MM.1S (cell line): ENCODE data around the gene SNCAIP.

Experiments
- DNase-seq: peaks from one replicate; pipeline ENCODE4 v3.0.0-alpha.2; 2015
- H2AFZ ChIP-seq: fragments of 300-600 bp; sonication (generic); 2 replicates; pipeline ENCODE4 v1.6.0; 2016; ENCODE audit warnings: antibody characterized with exemption, low read length
- H3F3A ChIP-seq: fragments of 300-600 bp; sonication (generic); 2 replicates; pipeline ENCODE4 v1.6.1; 2016; ENCODE audit warnings: mild to moderate bottlenecking, antibody characterized with exemption, low read length, moderate library complexity, mixed read lengths; ENCODE audit not compliant: insufficient read depth
- H3K27ac ChIP-seq: fragments of 300-600 bp; sonication (generic); 2 replicates; pipeline ENCODE4 v1.5.1; 2016; ENCODE audit warnings: mild to moderate bottlenecking, low read length
- H3K27me3 ChIP-seq: fragments of 300-600 bp; sonication (generic); replicated peaks from 2 replicates; pipeline ENCODE4 v1.6.0; 2016; ENCODE audit warnings: low read length; ENCODE audit not compliant: insufficient read depth
- H3K36me3 ChIP-seq: fragments of 300-600 bp; sonication (generic); replicated peaks from 2 replicates; pipeline ENCODE4 v1.6.1; 2016; ENCODE audit warnings: mild to moderate bottlenecking, low read length, mixed read lengths; ENCODE audit not compliant: insufficient read depth
- H3K4me1 ChIP-seq: fragments of 300-600 bp; sonication (generic); 2 replicates; pipeline ENCODE4 v1.6.1; 2016; ENCODE audit warnings: low read length, mixed read lengths
- H3K4me2 ChIP-seq: fragments of 300-600 bp; sonication (generic); 2 replicates; pipeline ENCODE4 v1.6.0; 2016; ENCODE audit warnings: low read depth, low read length
- H3K4me3 ChIP-seq: fragments of 300-600 bp; sonication (generic); 2 replicates; pipeline ENCODE4 v1.5.1; 2016; ENCODE audit warnings: low read length, mixed read lengths
- H3K79me2 ChIP-seq: fragments of 300-600 bp; sonication (generic); 2 replicates; pipeline ENCODE4 v1.6.1; 2016; ENCODE audit warnings: mixed run types, low read length, mixed read lengths
- H3K9ac ChIP-seq: fragments of 300-600 bp; sonication (generic); 2 replicates; pipeline ENCODE4 v1.6.1; 2016; ENCODE audit warnings: low read length, mixed read lengths
- H3K9me2 ChIP-seq: fragments of 300-600 bp; sonication (generic); replicated peaks from 2 replicates; pipeline ENCODE4 v1.6.1; 2016; ENCODE audit warnings: mild to moderate bottlenecking, low read length, mixed read lengths; ENCODE audit not compliant: insufficient read depth
- H3K9me3 ChIP-seq: fragments of 300-600 bp; sonication (generic); replicated peaks from 2 replicates; pipeline ENCODE4 v1.6.1; 2016; ENCODE audit warnings: mild to moderate bottlenecking, low read length, mixed read lengths; ENCODE audit not compliant: insufficient read depth
- H4K20me1 ChIP-seq: fragments of 300-600 bp; sonication (generic); 2 replicates; pipeline ENCODE4 v1.6.1; 2016; ENCODE audit warnings: mild to moderate bottlenecking, low read length, moderate library complexity, mixed read lengths; ENCODE audit not compliant: insufficient read depth
- CTCF ChIP-seq: fragments of 300-600 bp; sonication (generic); IDR thresholded peaks from 2 replicates; pipeline ENCODE4 v1.5.1; 2016; ENCODE audit warnings: antibody characterized with exemption, low read length, mixed read lengths
- EZH2 ChIP-seq: fragments of 300-600 bp; sonication (generic); optimal IDR thresholded peaks from 2 replicates; pipeline ENCODE3; 2017; ENCODE audit warnings: low read depth, mild to moderate bottlenecking, antibody characterized with exemption, low read length, mixed read lengths
- EZH2phosphoT487 ChIP-seq: fragments of 300-600 bp; sonication (generic); IDR thresholded peaks from 2 replicates; pipeline ENCODE4 v1.6.1; 2018; ENCODE audit warnings: antibody characterized with exemption, low read length

Gene SNCAIP

GRCh38 chr5:122413722-122414121 lies 101.7 kb downstream of the SNCAIP start:
- Histone ChIP-seq H3K27me3 (no peaks in the 10 kb centered on the region), H3K36me3 (no peaks in the 10 kb centered on the region), H3K4me1 (peaks cover 6% of the 10 kb centered on the region), H3K4me2 (no peak overlapping the region), H3K9ac (no peak overlapping the region), H2AFZ (no peak overlapping the region), H3K9me3 (no peaks in the 10 kb centered on the region), H3K4me3 (no peak overlapping the region), H4K20me1 (no peaks in the 10 kb centered on the region), H3K9me2 (no peaks in the 10 kb centered on the region), H3K27ac (no peak overlapping the region), H3F3A (0 out of 2 replicates have a peak, but pooled peaks cover 6% of the 10 kb centered on the region), H3K79me2 (no peaks in the 10 kb centered on the region)
- DNase-seq: peak; percentile 17
- TF ChIP-seq CTCF (no peak), EZH2phosphoT487 (no peak), EZH2 (no peak)

DNA sequence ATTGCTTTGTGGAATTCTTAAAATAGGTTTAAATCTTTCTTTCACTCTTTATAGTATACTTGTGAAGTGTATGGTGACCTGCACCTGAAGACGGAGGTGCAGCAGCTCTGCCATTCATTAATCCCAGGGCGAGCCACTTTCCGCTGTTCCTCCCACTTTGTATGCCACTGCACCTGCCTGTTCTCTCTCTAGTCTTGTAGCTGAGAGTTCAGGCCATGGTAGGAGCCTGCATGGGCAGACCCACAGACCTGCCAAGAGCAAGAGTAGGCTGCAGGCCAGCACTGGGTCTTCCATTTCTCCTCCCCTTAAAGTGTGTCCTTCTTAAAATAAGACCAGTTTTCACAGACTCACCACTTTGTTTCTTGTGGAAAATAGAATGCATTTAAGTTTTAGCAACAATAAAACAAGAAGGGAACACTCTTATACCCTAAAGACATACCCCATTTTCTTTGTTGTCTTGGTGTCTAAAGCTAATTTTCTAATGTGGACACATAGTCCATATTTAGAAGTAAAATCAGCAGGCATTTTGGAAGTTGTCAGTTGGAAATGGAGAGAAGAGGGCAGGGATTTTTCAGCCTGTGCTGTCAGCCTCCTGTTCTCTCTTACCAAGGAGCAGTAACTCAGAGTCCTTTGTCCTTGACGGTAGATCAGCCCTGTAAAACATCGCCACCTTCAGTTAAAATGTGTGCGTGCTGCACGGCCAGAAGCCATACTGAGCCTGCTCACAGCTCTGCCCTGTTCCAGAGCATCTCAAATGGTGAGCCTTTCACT lies 103.2 kb downstream of the SNCAIP start:
- Histone ChIP-seq H3K27ac (no peak overlapping the region), H4K20me1 (no peaks in the 10 kb centered on the region), H3K9me2 (no peaks in the 10 kb centered on the region), H3K36me3 (no peaks in the 10 kb centered on the region), H3K79me2 (no peaks in the 10 kb centered on the region), H3K27me3 (no peaks in the 10 kb centered on the region), H2AFZ (no peak overlapping the region), H3K9me3 (no peaks in the 10 kb centered on the region), H3F3A (0 out of 2 replicates have a peak, but pooled peaks cover 6% of the 10 kb centered on the region), H3K4me2 (no peak overlapping the region), H3K4me1 (peaks cover 6% of the 10 kb centered on the region), H3K9ac (no peak overlapping the region), H3K4me3 (no peak overlapping the region)
- peak; percentile 72 for DNase-seq
- TF ChIP-seq EZH2 (no peak), EZH2phosphoT487 (no peak), CTCF (peak; percentile 73)

- H2AFZ ChIP-seq: no peak overlapping the region
- 0 out of 2 replicates have a peak, but pooled peaks cover 6% of the 10 kb centered on the region for H3F3A ChIP-seq
- H3K79me2 ChIP-seq: no peaks in the 10 kb centered on the region
- H3K9me2 ChIP-seq: no peaks in the 10 kb centered on the region
- H3K4me2 ChIP-seq: no peak overlapping the region
- H3K27ac ChIP-seq: no peak overlapping the region
- no peak overlapping the region for H3K9ac ChIP-seq
- no peaks in the 10 kb centered on the region for H3K27me3 ChIP-seq
- H3K9me3 ChIP-seq: no peaks in the 10 kb centered on the region
- H3K4me1 ChIP-seq: peaks cover 8% of the 10 kb centered on the region
- DNase-seq: no peak
- no peak overlapping the region for H3K4me3 ChIP-seq
- TF ChIP-seq EZH2 (no peak), CTCF (no peak), EZH2phosphoT487 (no peak)
- no peaks in the 10 kb centered on the region for H4K20me1 ChIP-seq
- no peaks in the 10 kb centered on the region for H3K36me3 ChIP-seq
These were observed 103.7 kb downstream of the SNCAIP start for GRCh38 chr5:122415801-122416120.
